ENCODE measurements around the gene TMTC3. TPM values are rescaled to one million over a fixed set of nuclear protein-coding genes. Genes with fewer than 3 reads are reported as not detected.

Gene TMTC3
- 27.4 TPM for total RNA-seq
- polyA plus RNA-seq (ENCODE audit: insufficient read depth in 1 of 8, insufficient read length in 8 of 8, low replicate concordance in 1 of 8), result 10 to 100 TPM in 7 of 8 donors, 1 to 10 TPM in 1; 9.2 to 20.0 (median 13.3) TPM
- long read RNA-seq, donor 1, result 0 reads
- long read RNA-seq, donor 2, result 0 reads
- long read RNA-seq, donor 3, full-length matches to known transcripts, result 2 of 2 reads
- long read RNA-seq, donor 3, partial matches to known transcripts, result 0 of 2 reads
- long read RNA-seq, donor 3, other reads (novel, unspliced or antisense), result 0 of 2 reads
- long read RNA-seq, donor 4, full-length matches to known transcripts, result 2 of 2 reads
- long read RNA-seq, donor 4, partial matches to known transcripts, result 0 of 2 reads
- long read RNA-seq, donor 4, other reads (novel, unspliced or antisense), result 0 of 2 reads
- long read RNA-seq, donor 5, full-length matches to known transcripts, result 4 of 9 reads
- long read RNA-seq, donor 5, partial matches to known transcripts, result 5 of 9 reads
- long read RNA-seq, donor 5, other reads (novel, unspliced or antisense), result 0 of 9 reads
- long read RNA-seq, donor 6, full-length matches to known transcripts, result 1 of 1 reads
- long read RNA-seq, donor 6, partial matches to known transcripts, result 0 of 1 reads
- long read RNA-seq, donor 6, other reads (novel, unspliced or antisense), result 0 of 1 reads
- long read RNA-seq, donor 7, full-length matches to known transcripts, result 2 of 2 reads
- long read RNA-seq, donor 7, partial matches to known transcripts, result 0 of 2 reads
- long read RNA-seq, donor 7, other reads (novel, unspliced or antisense), result 0 of 2 reads
- long read RNA-seq, donor 8, result 0 reads
- long read RNA-seq, donor 9, full-length matches to known transcripts, result 1 of 1 reads
- long read RNA-seq, donor 9, partial matches to known transcripts, result 0 of 1 reads
- long read RNA-seq, donor 9, other reads (novel, unspliced or antisense), result 0 of 1 reads
- long read RNA-seq, donor 10, full-length matches to known transcripts, result 2 of 2 reads
- long read RNA-seq, donor 10, partial matches to known transcripts, result 0 of 2 reads
- long read RNA-seq, donor 10, other reads (novel, unspliced or antisense), result 0 of 2 reads
- long read RNA-seq, donor 11, full-length matches to known transcripts, result 4 of 4 reads
- long read RNA-seq, donor 11, partial matches to known transcripts, result 0 of 4 reads
- long read RNA-seq, donor 11, other reads (novel, unspliced or antisense), result 0 of 4 reads

GRCh38 chr12:88141774-88142609 is at the start of gene TMTC3, which contains the start of gene CEP290:
Gene TMTC3 (plus strand): TSS chr12:88142307. CDS start chr12:88148316, 6,009 bp downstream.
Gene CEP290 (minus strand): TSS chr12:88142088. CDS start chr12:88141307, 781 bp downstream.
- Histone ChIP-seq H3K27me3 (ENCODE audit: control insufficient read depth, insufficient read depth, low read length) (no peaks in the 10 kb centered on the region), H3K27ac (ENCODE audit: low read length) (peak within 1 kb of the TSS; percentile 93), H3K4me3 (ENCODE audit: low read length) (peak within 1 kb of the TSS; percentile 93), H3K4me1 (ENCODE audit: control insufficient read depth, insufficient read depth, low read length) (peaks cover 6% of the 10 kb centered on the region), H3K36me3 (ENCODE audit: control insufficient read depth, insufficient read depth, low read length) (peaks cover 10% of the 10 kb centered on the region), H3K9me3 (replicated peaks; ENCODE audit: control insufficient read depth, low read depth, low read length) (no peaks in the 10 kb centered on the region)
- under 1% methylated on average over 45 of the region's 49 CpGs for WGBS (ENCODE audit: insufficient coverage)
- peak; percentile 100 for DNase-seq

GRCh38 chr12:88092771-88093170 is 49.3 kb upstream of the TMTC3 start:
- H3K9me3 ChIP-seq (replicated peaks; ENCODE audit: control insufficient read depth, low read depth, low read length), result no peaks in the 10 kb centered on the region
- H3K4me1 ChIP-seq (ENCODE audit: control insufficient read depth, insufficient read depth, low read length), result no peaks in the 10 kb centered on the region
- no peak overlapping the region for H3K27ac ChIP-seq (ENCODE audit: low read length)
- peaks cover 14% of the 10 kb centered on the region for H3K36me3 ChIP-seq (ENCODE audit: control insufficient read depth, insufficient read depth, low read length)
- DNase-seq, result no peak
- H3K27me3 ChIP-seq (ENCODE audit: control insufficient read depth, insufficient read depth, low read length), result no peaks in the 10 kb centered on the region
- no peak overlapping the region for H3K4me3 ChIP-seq (ENCODE audit: low read length)

GRCh38 chr12:88093573-88093972 is 48.5 kb upstream of the TMTC3 start:
- peaks cover 16% of the 10 kb centered on the region for H3K36me3 ChIP-seq (ENCODE audit: control insufficient read depth, insufficient read depth, low read length)
- H3K4me1 ChIP-seq (ENCODE audit: control insufficient read depth, insufficient read depth, low read length), result no peaks in the 10 kb centered on the region
- H3K9me3 ChIP-seq (replicated peaks; ENCODE audit: control insufficient read depth, low read depth, low read length), result no peaks in the 10 kb centered on the region
- no peak overlapping the region for H3K27ac ChIP-seq (ENCODE audit: low read length)
- no peaks in the 10 kb centered on the region for H3K27me3 ChIP-seq (ENCODE audit: control insufficient read depth, insufficient read depth, low read length)
- no peak for DNase-seq
- WGBS (ENCODE audit: insufficient coverage), result no CpG with 5 or more reads among the region's 4 CpGs
- no peak overlapping the region for H3K4me3 ChIP-seq (ENCODE audit: low read length)

GRCh38 chr12:88108021-88108420 is 34.1 kb upstream of the TMTC3 start:
- no peaks in the 10 kb centered on the region for H3K27me3 ChIP-seq (ENCODE audit: control insufficient read depth, insufficient read depth, low read length)
- no peak for DNase-seq
- no peaks in the 10 kb centered on the region for H3K9me3 ChIP-seq (replicated peaks; ENCODE audit: control insufficient read depth, low read depth, low read length)
- H3K4me3 ChIP-seq (ENCODE audit: low read length), result no peak overlapping the region
- no peaks in the 10 kb centered on the region for H3K4me1 ChIP-seq (ENCODE audit: control insufficient read depth, insufficient read depth, low read length)
- no peak overlapping the region for H3K27ac ChIP-seq (ENCODE audit: low read length)
- WGBS (ENCODE audit: insufficient coverage), result no CpG with 5 or more reads among the region's 2 CpGs
- H3K36me3 ChIP-seq (ENCODE audit: control insufficient read depth, insufficient read depth, low read length), result peaks cover 6% of the 10 kb centered on the region

- no peaks in the 10 kb centered on the region for H3K9me3 ChIP-seq (replicated peaks; ENCODE audit: control insufficient read depth, low read depth, low read length)
- peak; percentile 46 for DNase-seq
- no peak overlapping the region for H3K4me3 ChIP-seq (ENCODE audit: low read length)
- H3K4me1 ChIP-seq (ENCODE audit: control insufficient read depth, insufficient read depth, low read length), result no peaks in the 10 kb centered on the region
- WGBS (ENCODE audit: insufficient coverage), result no CpG with 5 or more reads among the region's 1 CpG
- H3K36me3 ChIP-seq (ENCODE audit: control insufficient read depth, insufficient read depth, low read length), result peaks cover 9% of the 10 kb centered on the region
- no peak overlapping the region for H3K27ac ChIP-seq (ENCODE audit: low read length)
- H3K27me3 ChIP-seq (ENCODE audit: control insufficient read depth, insufficient read depth, low read length), result no peaks in the 10 kb centered on the region
These were observed 30.9 kb upstream of the TMTC3 start for GRCh38 chr12:88111074-88111652.

- Histone ChIP-seq H3K9me3 (replicated peaks; ENCODE audit: control insufficient read depth, low read depth, low read length) (no peaks in the 10 kb centered on the region), H3K27me3 (ENCODE audit: control insufficient read depth, insufficient read depth, low read length) (no peaks in the 10 kb centered on the region), H3K4me3 (ENCODE audit: low read length) (no peak overlapping the region), H3K4me1 (ENCODE audit: control insufficient read depth, insufficient read depth, low read length) (no peaks in the 10 kb centered on the region), H3K36me3 (ENCODE audit: control insufficient read depth, insufficient read depth, low read length) (peaks cover 9% of the 10 kb centered on the region), H3K27ac (ENCODE audit: low read length) (no peak overlapping the region)
- no peak for DNase-seq
- no CpG with 5 or more reads among the region's 3 CpGs for WGBS (ENCODE audit: insufficient coverage)
These were observed 28.2 kb upstream of the TMTC3 start for GRCh38 chr12:88113871-88114270.

- Histone ChIP-seq H3K27ac (ENCODE audit: low read length) (no peak overlapping the region), H3K36me3 (ENCODE audit: control insufficient read depth, insufficient read depth, low read length) (peaks cover 10% of the 10 kb centered on the region), H3K4me3 (ENCODE audit: low read length) (no peak overlapping the region), H3K9me3 (replicated peaks; ENCODE audit: control insufficient read depth, low read depth, low read length) (no peaks in the 10 kb centered on the region), H3K27me3 (ENCODE audit: control insufficient read depth, insufficient read depth, low read length) (no peaks in the 10 kb centered on the region), H3K4me1 (ENCODE audit: control insufficient read depth, insufficient read depth, low read length) (no peaks in the 10 kb centered on the region)
- 69% methylated on average over 2 of the region's 4 CpGs for WGBS (ENCODE audit: insufficient coverage)
- no peak for DNase-seq
These were observed 19.4 kb upstream of the TMTC3 start for GRCh38 chr12:88122666-88123065.

GRCh38 chr12:88127099-88127498 is 15.0 kb upstream of the TMTC3 start:
- Histone ChIP-seq H3K4me3 (ENCODE audit: low read length) (no peak overlapping the region), H3K27ac (ENCODE audit: low read length) (no peak overlapping the region), H3K4me1 (ENCODE audit: control insufficient read depth, insufficient read depth, low read length) (no peaks in the 10 kb centered on the region), H3K9me3 (replicated peaks; ENCODE audit: control insufficient read depth, low read depth, low read length) (no peaks in the 10 kb centered on the region), H3K36me3 (ENCODE audit: control insufficient read depth, insufficient read depth, low read length) (peaks cover 14% of the 10 kb centered on the region), H3K27me3 (ENCODE audit: control insufficient read depth, insufficient read depth, low read length) (no peaks in the 10 kb centered on the region)
- DNase-seq, result no peak
- WGBS (ENCODE audit: insufficient coverage), result 100% methylated on average over 2 of the region's 3 CpGs

- Histone ChIP-seq H3K27me3 (ENCODE audit: control insufficient read depth, insufficient read depth, low read length) (no peaks in the 10 kb centered on the region), H3K9me3 (replicated peaks; ENCODE audit: control insufficient read depth, low read depth, low read length) (no peaks in the 10 kb centered on the region), H3K36me3 (ENCODE audit: control insufficient read depth, insufficient read depth, low read length) (peaks cover 12% of the 10 kb centered on the region), H3K27ac (ENCODE audit: low read length) (no peak overlapping the region), H3K4me3 (ENCODE audit: low read length) (no peak overlapping the region), H3K4me1 (ENCODE audit: control insufficient read depth, insufficient read depth, low read length) (no peaks in the 10 kb centered on the region)
- DNase-seq, result no peak
- no CpG with 5 or more reads among the region's 3 CpGs for WGBS (ENCODE audit: insufficient coverage)
These were observed 14.3 kb upstream of the TMTC3 start for GRCh38 chr12:88127855-88128254.

All from muscle of leg (tissue), 16 donors.